Retinal pigment epithelial cell (primary cell): Measurements from ENCODE around the gene OR56A1.

Experiments used
- DNase-seq: peaks from one replicate; pipeline ENCODE4 v3.0.0-alpha.2; 2010; ENCODE audit warnings: low read depth
- H3K4me3 ChIP-seq: 2 replicates; pipeline ENCODE4 v1.5.1; 2011; ENCODE audit warnings: mild to moderate bottlenecking, low read length, control low read depth, moderate library complexity
- CTCF ChIP-seq: conservative IDR thresholded peaks from 2 replicates; pipeline ENCODE4 v1.5.1; 2011; ENCODE audit warnings: low read depth, low read length, control low read depth, inconsistent platforms

Gene OR56A1

GRCh38 chr11:5992150-5992549, 38.4 kb downstream of the OR56A1 start:
- DNase-seq, result no peak
- TF ChIP-seq CTCF, result no peak
- H3K4me3 ChIP-seq, result no peak overlapping the region

- DNase-seq, result no peak
- TF ChIP-seq CTCF, result no peak
- no peak overlapping the region for H3K4me3 ChIP-seq
Observed at GRCh38 chr11:5989203-5989602, 41.4 kb downstream of the OR56A1 start.

DNA sequence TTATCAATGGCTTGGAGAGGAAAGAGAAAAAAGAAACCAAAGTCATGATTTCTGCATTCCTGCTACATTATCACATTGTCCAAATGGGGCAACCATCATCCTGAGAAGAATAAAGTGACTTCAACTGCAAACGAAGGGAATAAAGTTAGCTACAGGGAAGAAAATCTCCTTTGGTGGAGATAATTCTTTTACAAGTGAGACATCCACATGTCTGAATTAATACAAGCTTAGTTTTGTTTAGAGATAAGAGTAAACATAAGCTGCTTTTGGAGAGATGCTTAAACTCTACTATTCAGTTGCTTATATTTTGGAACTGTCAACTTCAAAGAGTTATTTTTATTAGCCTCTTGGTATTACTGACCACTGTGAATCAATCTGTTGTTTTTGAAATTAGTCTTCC, 43.7 kb downstream of the OR56A1 start, which contains the start of gene OR52L1:
TSS of gene OR52L1 (minus strand) at position 101 of the 400 bp plus-strand sequence. CDS start at position 46, 55 bp downstream.
- no peak within 1 kb of the TSS for H3K4me3 ChIP-seq
- no peak for DNase-seq
- no peak for TF ChIP-seq CTCF

DNA sequence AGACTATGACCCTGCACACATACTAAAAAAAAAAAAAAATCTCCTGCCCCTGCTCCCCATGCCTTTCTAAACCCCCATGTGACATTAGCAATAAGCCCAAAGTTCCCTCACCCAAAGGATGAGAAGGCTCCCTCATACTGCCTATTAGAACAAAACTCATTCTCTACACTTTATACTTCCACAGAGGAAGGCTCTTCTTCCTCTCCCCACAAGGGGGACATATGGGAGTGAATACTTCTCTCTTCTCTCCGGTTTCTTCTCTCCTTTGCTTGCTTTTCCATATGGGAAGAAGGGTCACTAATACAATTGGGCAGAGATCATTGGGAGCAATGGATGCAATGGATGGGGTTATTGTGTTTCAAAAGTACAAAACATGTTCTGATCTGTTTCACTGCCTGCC, 47.1 kb downstream of the OR56A1 start:
- TF ChIP-seq CTCF, result no peak
- no peak for DNase-seq
- H3K4me3 ChIP-seq, result no peak overlapping the region

GRCh38 chr11:5973530-5973929, 57.0 kb downstream of the OR56A1 start:
- no peak for DNase-seq
- TF ChIP-seq CTCF, result no peak
- no peak overlapping the region for H3K4me3 ChIP-seq
